HG03378 (cell line): ENCODE measurements around the gene INPP4B.
"Not testable (repeated sequence)": the region's sequence is repeated elsewhere in the genome, so short reads cannot be mapped to it uniquely, and the experiment has no call there.

Experiments
- ATAC-seq: cut with Tn5 transposase; IDR thresholded peaks from one replicate; pipeline ENCODE4 v1.9.1; 2021; ENCODE audit warnings: mild to moderate bottlenecking, moderate library complexity; ENCODE audit not compliant: unreplicated experiment

The INPP4B gene

DNA sequence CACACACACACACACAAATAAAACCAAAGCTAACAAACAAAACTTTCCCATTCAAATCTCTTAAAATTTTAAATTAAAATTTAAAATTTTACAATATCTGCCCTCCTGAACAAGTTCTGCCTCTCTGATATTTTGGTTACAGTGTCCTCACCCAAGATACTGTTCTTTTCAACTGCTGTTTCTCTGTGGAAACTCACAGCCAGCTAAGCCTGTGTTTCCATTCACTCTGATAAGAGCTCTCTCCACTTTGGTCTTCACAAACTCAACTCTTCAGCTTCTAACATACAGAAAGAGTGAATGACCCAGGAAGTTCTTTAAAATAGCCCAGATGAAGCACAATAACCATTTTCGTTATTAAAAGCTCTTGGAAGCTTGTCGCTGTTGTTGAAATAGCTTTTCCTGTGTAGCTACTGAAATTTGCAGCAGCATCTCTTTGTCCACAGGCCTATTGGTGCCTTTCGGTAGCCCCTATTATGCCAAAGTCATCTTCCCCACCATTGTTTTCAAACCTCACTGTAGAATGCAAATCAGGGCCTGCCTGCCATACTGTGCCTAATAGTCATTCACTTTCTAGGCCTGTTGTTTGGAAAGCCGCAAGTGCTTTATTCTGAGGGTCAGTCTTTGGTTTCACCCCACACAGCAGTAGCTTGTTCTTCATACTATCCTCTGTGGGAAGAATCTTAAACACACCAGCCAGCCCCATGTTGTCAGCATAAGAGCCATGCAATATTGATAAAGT lies 19.4 kb downstream of the INPP4B start:
- ATAC-seq: no peak

DNA sequence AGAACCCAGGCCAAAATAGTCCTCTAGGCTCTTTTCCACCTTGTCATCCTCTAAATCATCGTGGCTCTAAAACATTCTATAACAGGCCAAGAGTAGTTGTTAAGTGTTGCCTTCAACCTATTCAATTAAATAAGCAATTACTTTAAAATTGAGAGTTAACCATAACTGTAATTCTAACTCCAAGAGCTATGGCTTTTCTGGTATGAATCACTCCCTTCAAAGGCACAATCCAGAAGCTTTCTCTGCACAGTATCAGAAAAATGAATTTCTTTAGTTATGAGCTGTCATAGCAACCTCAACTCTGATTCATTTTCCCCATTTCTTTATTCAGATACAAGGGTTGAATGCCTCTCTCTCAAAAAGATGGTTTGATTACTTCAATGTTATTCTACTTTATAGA lies 21.7 kb downstream of the INPP4B start:
- no peak for ATAC-seq

DNA sequence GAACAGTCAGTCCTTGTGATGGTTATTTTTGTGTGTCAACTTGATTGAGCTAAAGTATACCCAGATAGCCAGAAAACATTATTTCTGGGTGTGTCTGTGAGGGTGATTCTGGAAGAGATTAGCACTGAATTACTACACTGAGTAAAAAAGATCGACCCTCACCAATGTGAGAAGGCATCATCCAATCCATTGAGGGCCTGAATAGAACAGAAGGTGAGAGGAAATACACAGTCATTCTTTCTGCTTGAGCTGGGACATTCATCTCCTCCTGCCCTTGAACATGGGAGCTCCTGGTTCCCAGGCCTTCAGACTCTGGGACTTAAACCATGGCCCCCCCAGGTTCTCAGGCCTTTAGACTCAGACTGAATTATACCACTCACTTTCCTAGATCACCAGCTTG lies 22.3 kb downstream of the INPP4B start:
- ATAC-seq: no peak

DNA sequence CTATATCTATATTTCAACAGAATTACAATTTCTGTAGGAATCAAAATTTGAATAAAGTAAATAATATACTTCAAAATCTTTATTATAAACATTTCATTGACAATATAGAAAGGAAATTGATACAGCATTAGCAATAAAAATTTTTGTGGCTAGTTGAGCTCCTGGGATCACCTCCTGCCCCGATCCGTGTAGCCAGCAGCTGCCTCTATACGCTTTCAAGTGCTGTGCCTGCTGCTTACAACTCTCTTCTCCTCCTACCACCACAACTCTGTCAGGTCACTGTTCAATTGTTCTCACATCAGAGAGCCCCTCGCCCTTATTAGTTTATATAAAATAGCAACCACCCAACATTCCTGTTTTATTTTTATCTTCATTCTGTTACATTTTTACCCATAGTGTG lies 27.6 kb downstream of the INPP4B start:
- no peak for ATAC-seq

DNA sequence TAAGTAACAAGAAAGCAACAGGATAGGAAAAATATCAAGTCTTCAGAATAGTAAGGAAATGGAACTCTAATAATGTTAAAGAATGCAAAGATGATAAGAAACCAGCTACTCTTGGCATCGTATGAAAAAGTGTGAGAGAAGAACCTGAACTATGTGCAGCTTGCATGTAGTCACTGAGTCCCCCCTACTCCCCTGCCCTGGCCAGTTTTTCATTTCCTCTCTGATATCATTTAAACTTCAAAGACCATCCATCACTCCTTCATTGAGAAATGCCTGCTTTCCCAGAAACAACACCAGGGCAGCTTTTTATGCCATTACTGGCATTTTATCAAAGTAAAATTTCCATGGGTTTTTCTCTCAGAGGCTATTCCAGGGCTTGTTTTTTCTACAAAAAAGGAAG lies 28.1 kb downstream of the INPP4B start:
- ATAC-seq: no peak

DNA sequence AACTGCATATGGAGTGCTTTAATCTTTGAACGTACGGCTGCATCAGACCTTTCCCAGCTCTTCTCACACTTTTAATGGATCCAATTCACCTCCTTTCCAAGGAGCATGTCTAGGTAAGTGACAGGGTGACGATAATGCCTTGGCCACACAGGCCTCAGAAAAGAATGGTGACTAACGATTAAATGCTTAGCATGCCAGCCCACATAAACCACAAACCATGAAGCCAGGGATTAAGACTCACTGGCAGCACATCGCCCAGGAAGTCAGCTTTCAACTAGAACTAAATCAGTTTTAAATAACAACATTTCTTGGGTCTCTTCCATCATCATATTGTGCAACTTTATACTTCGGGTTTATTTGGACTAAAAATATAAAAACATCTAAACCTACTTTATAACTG lies 28.7 kb downstream of the INPP4B start:
- ATAC-seq: no peak

DNA sequence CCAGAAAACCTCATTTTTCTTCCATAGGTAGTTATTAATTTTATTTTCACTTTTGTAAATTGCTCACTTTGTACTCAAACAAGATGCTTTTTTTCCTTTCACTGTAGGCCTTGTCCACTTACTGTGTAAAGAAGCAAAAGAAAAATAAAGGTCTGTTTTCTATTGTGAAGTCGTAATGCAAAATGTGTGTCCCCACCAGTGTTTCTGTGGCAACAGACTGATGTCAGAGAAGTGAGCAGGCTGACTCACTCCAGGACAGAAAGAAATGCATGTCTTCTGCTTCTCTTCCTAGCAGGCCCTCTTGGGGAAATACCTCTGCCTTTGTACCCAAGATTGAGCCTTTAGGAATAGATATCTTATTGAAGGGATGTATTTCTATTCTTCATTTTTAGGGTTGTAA lies 30.3 kb downstream of the INPP4B start:
- peak; percentile 44 for ATAC-seq

DNA sequence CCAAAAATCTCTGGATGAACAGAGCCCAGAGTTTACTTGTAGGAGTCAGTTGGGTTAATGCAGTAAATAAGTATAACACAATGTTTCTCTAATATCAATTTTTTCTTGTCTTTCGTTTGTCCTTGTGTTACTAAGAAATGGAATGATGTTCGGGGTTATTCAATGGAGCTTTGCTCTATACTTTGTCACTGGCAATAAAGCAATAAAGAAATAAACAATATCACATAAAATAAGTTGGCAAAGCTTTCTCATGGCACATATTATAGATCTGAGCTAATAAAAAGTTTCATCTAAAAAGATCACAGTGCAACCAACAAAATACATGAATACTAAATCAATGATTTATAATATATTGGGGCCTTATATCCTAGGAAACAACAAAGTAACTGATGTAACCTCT lies 32.7 kb downstream of the INPP4B start:
- no peak for ATAC-seq

DNA sequence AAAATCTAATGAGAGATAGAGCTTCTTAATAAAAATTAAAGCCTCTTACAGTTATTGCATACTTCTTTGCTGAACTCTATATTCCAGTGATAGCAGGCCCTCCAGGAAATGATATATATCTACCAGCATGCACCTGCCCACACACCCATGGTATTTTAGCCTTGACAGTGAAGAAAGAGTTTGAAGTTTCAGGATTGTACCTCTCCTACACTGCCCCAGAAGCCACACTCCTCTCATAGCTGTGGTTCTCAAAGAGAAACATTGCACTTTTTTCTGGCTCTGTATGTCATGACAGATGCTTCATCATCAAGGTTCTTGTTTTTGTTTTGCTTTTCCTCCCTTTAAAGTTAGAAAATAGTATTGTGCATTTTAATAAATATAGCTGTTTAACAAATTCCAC lies 34.0 kb downstream of the INPP4B start:
- no peak for ATAC-seq

DNA sequence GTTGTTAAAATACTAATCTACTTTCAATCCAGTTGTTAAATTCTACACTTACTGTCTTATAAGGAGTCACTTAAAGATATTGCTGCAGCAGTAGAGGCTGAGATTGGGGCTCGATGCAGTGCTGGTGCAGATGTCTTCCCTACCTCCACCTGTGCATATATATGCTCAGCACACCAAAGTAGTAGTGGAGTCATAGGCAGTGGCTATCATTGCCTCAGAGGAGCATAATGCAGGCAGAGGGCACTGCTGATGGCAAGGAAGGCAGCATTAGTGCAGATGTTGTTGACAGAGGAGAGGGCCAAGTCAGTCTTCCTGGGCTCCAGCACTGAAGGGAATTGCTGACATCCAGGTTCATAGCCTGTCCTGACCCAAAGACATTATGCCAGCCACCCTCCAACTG lies 35.1 kb downstream of the INPP4B start:
- ATAC-seq: no peak

DNA sequence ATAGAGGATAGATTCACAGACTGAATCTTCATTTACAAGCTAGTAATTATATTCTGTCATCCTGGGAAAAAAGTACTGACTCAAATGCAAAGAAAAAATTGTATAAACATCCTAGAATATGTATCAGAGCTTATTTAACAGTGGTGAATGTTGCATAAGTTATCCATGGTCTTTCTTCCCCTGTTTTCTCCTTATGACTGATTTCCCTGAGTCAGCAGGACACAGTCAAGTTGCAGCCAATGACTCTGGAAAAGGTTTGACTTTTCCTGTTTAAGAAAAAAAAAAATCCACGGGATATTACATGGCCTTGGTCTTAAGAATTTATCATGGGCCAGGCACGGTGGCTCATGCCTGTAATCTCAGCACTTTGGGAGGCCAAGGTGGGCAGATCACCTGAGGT lies 36.5 kb downstream of the INPP4B start:
- no peak for ATAC-seq

DNA sequence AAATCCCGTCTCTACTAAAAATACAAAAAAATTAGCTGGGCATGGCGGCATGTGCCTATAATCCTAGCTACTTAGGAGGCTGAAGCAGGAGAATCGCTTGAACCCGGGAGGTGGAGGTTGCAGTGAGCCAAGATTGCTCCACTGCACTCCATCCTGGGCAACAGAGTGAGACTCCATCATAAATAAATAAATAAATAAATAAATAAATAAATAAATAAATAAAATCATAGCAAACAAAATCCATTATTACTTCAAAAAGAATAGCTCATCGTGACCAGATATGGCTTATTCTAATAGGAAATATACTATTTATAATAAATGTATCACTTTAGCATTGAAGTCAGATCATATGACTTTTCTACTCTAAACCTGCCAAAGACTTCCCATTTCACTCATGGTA lies 42.2 kb downstream of the INPP4B start:
- ATAC-seq: not testable (repeated sequence)

DNA sequence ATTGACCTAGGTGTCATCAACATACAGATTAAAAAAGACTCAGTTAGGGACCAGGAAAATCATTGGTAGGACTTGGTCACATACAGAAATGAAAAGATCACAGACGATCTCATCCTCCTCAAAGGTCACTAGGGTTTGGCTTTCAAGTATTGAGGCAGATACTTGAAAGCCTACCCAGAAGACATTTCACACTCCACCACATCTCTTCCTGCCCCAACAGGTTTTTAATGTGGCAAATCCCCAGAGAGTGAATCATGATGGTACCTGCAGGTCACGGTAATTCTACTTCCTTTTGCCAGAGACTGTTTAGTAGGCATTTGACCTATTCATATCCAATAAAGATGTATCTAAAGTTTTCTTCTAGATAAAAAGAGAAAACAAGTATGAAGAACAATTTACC lies 44.1 kb downstream of the INPP4B start:
- no peak for ATAC-seq

DNA sequence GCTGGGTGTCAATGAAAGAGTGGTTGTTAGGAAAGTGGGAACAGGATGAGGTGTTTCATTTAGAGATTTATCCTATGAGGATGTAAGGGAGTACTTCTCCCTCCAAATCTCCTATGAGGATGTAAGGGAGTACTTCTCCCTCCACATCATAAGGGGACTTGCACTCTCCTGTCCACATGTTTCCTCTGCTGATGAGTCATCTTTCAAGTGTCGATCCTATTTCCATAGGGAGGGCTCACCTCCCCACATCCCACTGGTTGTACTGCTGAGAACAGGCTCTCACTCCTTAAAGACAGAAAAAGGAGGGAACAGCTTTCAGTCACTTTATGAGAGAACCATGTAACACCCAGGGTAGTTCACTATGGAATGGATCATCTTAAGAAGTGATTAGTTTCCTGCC lies 65.0 kb downstream of the INPP4B start:
- ATAC-seq: no peak

DNA sequence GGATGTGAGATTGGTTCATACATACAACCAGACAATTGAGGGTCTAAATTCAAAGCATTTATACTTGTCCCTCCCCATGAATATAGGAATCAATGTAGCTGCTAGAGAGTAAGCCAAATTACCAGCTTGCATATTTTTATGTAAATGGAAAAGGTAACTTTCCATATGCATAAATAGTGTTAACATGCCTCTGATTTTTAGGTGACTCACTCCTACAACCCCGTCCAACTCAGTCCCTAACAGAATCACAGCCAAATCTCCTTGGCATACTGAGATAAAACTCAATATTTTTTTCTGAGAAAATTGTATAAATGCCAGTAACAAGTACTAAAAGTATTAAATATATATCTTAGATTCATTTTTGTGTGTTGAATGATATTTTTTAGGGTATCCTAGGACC lies 67.2 kb downstream of the INPP4B start:
- no peak for ATAC-seq

DNA sequence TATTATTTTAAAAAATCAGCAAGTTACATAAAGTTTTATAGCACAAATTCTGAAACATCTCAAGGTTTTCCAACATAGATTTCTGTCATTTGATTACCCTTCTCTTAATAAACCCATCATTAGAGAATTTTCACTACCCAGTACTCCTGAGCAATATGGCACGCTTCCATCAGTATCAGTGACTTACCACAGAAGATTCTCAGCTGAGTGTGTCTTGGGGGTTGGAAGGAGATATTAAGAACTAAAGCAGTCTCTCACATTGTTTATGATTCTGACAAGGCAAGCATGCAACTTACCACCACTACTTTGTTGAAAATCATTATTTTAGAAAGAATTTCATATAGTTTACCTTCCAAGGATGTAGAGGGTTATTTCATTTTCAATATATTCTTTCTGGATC lies 67.7 kb downstream of the INPP4B start:
- ATAC-seq: no peak

DNA sequence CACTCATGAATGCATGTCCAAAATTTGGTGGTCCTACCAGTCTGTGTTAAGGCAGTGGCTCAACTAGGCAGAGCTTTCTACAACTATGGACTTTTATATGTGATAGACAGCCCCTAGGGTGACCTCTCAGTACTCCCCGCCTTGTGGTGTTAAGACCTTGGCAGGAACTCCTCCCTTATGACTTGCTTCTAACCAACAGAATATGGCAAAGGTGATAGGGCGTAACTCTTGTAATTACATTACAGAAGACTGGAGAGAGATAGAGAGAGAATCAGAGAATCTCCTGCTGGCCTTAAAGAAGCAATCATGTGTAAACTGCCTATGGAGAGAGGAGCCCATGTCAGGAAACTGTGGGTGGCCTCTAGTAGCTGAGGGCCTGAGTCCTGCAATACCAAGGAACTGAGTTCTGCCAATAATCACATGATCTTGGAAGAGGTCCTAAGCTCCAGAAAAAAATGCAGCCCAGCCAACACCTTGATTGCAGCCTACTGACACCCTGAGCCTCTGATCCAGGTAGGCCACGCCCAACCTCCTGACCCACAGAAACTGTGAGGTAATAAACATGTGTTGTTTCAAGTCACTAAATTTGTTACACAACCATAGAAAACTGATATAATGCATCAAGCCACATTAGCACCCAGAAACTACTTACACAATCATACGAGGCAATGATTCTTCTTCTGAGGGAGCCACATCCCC lies 68.9 kb downstream of the INPP4B start:
- no peak for ATAC-seq

DNA sequence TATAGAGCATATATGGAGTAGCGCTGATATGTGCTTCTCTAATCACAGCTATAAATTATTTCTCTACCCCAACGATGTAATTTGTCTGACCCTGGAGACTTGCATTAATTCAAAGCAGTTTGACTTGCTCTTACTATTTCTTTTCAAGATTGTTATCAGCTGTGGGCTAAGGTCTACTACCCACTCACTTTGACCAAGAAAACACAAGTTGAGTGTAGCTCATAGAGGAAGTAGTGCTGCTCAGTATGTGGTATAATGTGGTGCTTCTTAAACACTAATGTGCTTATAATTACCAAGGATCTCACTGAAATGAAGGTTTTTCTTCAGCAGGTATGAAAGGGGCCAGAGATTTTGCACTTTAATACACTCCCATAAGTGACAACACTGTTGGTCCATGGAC lies 70.1 kb downstream of the INPP4B start:
- ATAC-seq: no peak

DNA sequence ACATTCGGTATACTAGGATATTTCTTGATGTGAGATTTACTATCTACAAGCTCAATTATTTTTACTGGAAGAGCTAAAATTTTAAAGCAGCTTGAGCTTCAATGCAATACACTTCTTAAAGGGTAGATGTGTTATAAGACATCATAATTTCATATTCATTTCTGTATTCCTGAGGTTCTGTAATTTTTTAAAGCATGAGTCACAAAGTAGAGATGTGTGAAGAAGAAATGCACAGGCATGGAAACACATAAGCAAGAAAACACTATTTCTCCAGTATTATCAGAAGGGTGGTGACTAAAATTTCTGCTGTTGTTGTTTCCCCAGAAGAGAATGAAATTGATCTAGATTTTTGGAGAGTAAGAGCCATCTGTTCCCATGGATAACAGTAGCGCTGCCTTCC lies 72.6 kb downstream of the INPP4B start:
- ATAC-seq: no peak

DNA sequence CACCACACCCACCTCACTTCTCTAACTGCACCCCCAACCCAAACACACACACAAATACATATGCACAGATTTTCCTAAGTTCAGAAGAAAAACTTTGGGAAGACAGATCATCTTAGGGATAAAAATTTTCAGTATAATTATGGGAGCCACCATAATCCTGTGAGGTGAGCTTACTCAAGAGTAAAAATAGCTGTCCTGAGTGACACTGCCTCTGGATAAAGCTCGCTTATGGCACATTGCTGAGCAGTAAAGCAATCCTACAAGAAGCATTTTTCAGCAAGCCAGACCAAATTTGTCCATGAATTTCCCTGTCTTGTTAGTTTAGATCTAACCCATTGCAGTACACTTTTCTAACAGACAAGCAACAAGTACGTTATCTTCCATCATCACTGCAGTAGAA lies 83.8 kb downstream of the INPP4B start:
- no peak for ATAC-seq

DNA sequence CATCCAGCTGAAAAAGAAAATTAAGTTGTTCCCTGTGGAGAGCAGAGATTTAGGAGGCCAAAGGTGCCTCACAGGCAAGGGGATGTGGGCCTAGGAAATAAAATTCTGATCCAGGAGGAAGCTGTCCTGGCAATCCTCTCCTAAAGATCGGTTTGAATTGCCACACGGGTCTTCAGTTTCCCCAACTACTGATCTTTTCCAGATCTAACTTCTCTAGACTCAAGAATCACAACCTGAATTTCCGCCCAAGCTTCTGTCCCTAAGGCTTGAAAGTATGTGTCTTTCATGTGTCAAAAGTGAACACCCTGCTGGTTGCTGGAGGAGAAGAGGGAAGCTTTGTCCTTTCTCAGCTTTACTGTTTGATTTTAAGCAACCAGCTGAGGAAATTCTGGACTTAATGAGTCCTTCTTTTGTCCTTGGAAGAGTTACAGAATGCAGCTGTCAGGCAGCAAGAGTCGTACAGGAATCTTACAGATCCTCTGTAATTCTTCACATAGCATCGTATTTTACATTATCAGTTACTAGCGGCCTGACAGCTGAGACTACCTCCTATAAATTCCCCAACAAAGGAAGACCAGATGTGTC lies 93.8 kb downstream of the INPP4B start:
- ATAC-seq: no peak

DNA sequence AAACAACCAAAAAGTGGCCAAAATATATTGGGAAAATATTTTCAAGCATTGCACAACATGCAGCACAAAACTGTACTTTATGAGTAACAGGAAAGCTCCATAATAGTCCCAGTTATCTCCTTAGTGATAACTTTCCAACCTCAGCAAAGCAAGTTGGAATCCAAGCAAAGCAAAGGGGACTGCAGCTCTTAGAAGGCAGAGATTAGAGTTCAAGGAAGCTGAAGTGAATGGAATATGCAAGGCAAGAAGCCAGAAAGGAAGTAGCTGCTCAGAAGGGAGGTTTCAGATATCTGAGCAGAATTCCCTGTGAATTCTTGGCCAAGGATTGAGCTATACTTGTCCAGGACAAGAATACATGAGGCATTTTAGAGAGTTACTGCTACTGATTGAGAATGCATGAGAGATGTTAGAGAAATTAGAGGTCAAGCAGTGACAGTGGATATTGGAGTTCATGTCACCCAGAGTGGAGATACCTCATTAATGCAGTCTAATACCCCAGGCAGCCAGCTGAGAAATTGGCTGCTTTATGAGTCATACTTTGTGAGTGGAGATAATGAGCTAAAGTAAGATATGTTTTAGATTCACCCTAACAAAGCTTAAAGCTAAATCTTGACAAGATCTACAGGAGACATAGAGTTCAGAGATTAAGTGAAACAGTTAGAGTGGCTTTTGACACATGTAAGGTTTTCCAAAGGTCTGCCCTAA lies 102.8 kb downstream of the INPP4B start:
- ATAC-seq: no peak
